Choroid plexus epithelial cell (primary cell): ENCODE results near the gene GZMH.
A peak's percentile ranks its signal among the peaks of the same experiment; 100 is the strongest.

Experiments used
- DNase-seq: peaks from one replicate; pipeline ENCODE4 v3.0.0-alpha.2; 2010; ENCODE audit warnings: low read depth
- H3K4me3 ChIP-seq: 2 replicates; pipeline ENCODE4 v1.5.1; 2011; ENCODE audit warnings: low read depth, mild to moderate bottlenecking, control low read depth, low read length, moderate library complexity
- TF ChIP-seq, protein P1 (sequence below): conservative IDR thresholded peaks from 2 replicates; pipeline ENCODE4 v1.5.1; 2011; ENCODE audit warnings: low read depth, mild to moderate bottlenecking, control low read depth, inconsistent platforms, low read length, moderate library complexity

Gene GZMH

DNA sequence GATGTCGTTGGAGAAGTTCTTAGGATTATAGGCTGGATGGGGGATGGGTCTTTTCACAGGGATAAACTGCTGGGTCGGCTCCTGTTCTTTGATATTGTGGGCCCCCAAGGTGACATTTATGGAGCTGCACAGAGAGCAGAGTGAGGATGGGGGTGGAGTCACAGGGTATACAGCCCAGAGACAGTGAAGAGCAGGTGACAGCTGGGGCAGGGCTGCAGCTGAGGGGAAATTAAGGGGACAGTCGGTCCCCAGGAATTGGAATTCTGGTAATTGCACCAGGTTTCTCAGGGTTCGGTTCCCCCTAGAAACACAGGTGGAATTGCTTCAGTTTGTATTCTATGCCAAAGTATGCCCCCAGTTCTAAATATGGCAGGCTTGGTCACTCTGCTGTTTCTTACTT lies 22.9 kb upstream of the GZMH start:
- TF ChIP-seq, protein P1, sequence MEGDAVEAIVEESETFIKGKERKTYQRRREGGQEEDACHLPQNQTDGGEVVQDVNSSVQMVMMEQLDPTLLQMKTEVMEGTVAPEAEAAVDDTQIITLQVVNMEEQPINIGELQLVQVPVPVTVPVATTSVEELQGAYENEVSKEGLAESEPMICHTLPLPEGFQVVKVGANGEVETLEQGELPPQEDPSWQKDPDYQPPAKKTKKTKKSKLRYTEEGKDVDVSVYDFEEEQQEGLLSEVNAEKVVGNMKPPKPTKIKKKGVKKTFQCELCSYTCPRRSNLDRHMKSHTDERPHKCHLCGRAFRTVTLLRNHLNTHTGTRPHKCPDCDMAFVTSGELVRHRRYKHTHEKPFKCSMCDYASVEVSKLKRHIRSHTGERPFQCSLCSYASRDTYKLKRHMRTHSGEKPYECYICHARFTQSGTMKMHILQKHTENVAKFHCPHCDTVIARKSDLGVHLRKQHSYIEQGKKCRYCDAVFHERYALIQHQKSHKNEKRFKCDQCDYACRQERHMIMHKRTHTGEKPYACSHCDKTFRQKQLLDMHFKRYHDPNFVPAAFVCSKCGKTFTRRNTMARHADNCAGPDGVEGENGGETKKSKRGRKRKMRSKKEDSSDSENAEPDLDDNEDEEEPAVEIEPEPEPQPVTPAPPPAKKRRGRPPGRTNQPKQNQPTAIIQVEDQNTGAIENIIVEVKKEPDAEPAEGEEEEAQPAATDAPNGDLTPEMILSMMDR: no peak
- no peak for DNase-seq
- H3K4me3 ChIP-seq: no peak overlapping the region

DNA sequence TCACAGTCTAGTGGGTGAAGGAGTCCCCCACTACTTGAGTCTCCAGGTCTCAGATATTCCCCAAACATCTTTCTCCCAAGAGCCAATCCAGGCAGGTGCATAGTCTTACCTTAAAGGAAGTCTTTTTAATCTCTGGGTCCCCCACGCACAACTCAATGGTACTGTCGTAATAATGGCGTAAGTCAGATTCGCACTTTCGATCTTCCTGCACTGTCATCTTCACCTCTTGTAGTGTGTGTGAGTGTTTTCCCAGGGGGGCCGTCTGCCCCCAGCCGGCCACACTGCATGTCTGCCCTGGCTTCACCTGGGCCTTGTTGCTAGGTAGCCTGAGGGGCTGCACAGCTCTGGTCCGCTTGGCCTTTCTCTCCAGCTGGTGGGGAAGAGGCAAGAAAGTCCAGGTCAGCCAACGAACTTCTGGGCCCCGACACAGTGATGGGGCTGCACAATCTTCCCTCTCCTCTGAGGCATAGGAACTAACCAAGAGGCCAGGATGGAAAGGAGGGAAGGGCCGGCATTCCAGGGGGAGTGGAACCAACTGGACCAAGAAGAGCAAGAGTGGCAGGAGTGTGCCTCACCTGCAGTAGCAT lies 22.4 kb upstream of the GZMH start:
- TF ChIP-seq, protein P1: no peak
- DNase-seq: no peak
- no peak overlapping the region for H3K4me3 ChIP-seq

DNA sequence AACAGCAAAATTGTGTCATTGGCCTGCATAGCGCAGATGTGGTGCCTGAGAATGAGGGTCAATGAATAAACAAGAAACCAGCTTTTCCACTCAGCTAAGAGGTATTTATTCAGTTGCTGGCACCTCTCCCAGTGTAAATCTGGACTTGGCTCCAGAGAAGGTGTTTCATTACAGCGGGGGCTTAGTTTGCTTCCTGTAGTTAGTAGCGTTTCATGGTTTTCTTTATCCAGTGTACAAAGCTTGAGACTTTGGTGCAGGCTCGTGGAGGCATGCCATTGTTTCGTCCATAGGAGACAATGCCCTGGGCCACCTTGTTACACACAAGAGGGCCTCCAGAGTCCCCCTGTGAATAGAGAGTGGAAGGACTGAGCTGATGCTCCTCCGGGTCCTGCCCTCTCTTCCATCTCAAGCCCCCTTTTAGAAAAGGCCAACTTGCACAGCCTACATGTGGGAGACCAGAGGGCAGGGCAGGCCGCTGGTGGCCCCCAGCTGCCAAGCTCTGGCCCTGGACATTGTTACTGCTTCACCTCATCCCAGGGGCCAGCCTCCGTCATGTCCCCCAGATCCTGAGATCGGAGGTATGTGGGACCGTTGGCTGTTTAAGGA lies 21.5 kb upstream of the GZMH start:
- TF ChIP-seq, protein P1: no peak

DNA sequence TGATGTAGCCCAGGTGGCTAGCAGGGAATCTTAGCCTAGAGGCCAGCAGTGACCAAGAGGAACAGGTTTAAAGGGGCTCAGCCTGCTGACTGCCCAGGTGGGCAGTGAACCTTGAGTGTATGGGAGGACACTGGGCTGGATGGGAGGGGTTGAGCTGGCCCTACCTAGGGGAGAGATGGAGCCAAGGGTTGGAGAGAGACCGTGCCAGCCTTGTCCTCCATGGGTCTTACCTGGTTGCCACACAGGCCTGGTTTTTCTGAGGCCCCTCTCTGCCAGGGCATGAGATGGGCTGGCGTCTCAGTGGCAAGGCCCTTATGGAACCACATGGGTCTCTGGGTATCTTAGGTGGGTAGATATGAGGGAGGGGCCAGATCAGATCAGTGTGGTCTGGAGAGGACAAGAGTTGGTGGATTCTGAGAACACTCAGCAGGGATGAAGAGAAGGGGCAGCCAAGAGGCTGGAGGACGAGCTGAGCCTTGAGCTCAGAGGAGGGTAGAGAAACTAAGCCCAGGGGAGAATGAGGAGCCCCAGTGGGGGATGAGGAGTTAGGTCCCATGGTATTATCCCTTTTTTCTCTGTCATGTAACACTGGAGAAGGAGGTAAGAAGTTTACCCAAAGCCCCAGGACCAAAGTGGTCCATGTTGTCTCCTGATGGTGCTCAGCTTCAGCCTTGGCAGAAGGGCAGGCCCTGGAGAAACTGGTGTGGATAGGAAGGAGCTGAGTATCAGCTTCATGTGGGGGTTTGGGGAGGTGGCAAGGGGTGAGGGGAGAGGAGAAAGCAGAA lies 20.8 kb upstream of the GZMH start:
- TF ChIP-seq, protein P1: no peak
- no peak for DNase-seq

More for the DNA sequence above, 21.5 kb upstream of the GZMH start:
- no peak overlapping the region for H3K4me3 ChIP-seq
- peak; percentile 5 for DNase-seq

DNA sequence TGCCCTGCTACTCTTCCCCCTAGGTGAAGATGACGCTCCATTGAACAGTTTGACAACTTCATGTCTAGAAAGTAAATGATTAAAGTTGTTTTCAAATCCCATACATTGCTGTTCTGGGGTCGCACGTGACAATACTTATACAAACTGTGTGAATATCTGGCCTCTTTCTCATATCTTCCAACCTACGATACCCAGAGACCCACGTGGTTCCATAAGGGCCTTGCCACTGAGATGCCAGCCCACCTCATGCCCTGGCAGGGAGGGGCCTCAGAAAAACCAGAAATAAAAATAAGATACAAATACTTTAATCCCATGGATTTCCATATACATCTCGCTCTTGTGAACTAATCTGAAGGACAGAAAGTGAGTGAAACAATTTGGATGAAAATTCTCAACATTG lies 20.0 kb upstream of the GZMH start:
- no peak overlapping the region for H3K4me3 ChIP-seq
- no peak for DNase-seq
- TF ChIP-seq, protein P1: no peak

More for the DNA sequence above, 20.8 kb upstream of the GZMH start:
- H3K4me3 ChIP-seq: no peak overlapping the region

DNA sequence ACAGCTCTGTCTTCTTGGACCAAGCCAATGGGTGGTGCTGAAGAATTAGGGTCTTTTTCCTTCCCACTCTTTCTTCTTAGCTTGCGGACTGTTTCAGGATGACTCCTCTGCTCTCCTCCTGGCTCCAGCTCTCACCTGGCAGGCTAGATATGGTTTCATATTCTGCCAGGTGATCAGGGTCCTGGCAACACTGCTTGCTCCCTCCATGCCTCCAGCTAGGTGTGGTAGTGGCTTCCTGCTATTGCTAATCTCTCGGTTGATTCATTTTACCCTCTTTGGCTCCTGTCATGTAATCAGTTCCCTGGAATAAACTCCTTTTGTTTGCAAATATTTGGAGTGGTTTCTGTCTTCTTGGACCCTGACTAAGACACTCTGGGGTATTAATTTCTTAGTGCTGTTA lies 4.3 kb upstream of the GZMH start:
- TF ChIP-seq, protein P1: no peak
- no peak overlapping the region for H3K4me3 ChIP-seq
- DNase-seq: no peak
